HG03175 (cell line): ENCODE data around the gene THADA.

Experiments
- ATAC-seq: cut with Tn5 transposase; IDR thresholded peaks from one replicate; pipeline ENCODE4 v1.9.1; 2021; ENCODE audit warnings: mild to moderate bottlenecking, moderate library complexity; ENCODE audit not compliant: unreplicated experiment

Gene THADA

DNA sequence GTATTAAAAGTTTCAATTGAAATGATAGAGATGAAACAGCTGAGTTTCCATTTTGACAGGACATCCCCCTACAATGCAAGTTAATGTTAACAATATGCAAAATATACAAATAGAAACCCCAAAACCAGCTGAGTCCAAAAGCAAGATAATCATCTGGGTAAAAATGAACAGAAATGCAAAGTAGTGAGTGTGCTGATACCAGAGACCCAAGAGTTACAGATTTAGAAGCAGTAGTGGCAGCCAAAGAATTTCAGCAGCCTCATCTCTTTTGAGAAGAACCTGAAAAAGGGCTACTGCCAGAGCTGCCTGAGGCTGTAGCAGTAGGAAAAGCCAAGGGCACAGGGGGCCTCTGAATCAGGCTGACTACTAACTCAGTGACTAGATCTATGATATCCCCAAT, 82.6 kb downstream of the THADA start:
- peak; percentile 72 for ATAC-seq

DNA sequence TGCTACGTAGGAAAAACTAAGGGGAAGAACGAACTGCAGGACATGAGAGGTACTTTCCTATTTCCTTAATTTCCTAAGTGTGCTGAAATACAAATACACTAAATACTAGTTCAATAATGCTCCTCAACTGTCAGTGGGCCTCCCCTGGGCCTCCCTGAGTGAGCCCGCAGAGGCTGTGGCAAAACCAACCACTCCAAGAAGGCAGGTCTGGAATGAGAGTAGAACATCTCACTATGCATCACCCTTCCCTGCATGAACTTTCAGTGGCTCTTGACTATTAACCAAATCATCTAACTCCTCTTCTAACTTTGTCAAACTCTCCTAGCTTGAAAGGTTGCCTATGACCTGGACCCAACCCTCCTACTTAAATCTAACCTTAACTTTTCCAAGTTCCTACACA, 84.6 kb downstream of the THADA start:
- ATAC-seq, result no peak

DNA sequence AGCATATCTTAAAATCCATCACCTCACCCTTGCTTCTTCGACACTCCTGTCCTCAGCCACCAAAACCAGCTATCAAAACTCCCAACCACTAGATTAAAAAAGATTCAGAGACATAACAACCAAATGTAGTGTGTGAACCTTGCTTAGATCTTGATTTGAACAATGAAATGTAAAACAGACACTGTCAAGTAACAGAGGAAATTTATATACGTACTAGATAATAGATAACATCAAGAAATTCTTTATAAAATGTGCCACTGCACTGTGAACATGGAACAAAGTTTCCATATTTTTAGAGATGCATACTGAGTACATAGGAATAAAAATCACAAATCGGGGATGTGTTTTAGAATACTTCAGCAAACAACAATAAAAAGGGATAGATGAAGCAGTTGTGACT, 86.0 kb downstream of the THADA start:
- no peak for ATAC-seq

DNA sequence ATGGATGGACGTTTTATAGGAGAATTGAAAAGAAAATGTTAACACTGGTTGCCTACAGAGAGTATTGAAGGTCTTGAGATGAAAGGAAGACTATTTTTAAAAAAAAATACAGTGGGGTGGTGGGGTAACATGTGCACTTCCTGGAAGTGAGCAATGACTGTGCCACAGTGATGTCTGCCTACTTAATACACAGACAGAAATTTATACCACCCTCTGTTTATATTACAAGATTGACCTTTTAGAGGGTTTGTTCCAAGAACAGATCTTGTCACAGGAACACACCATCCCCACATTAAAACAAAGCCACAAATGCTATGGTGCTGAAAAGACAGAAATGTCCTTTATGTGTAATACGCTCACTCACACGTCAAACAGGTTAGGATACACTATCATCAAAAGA, 87.6 kb downstream of the THADA start:
- ATAC-seq, result no peak

DNA sequence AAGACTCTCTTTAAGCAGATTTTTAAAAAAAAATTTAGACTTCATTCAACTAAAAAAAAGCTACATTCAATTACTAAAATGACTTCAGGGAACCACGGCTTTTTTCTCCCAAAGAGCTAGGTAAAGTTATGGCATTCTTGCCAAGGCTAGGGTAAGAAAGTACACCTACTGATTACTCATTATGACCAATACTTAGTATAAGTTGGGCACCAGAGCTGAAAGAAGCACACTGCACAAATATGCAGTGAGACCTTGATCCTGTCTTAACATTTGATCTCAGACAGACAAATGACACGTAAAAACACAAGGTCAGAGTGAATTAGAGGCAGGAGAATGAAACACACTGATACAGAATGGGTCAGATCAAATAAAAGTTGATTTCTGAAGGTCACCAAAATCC, 88.7 kb downstream of the THADA start:
- no peak for ATAC-seq

- no peak for ATAC-seq
Observed at GRCh38 chr2:43495727-43496126, 100.1 kb downstream of the THADA start.

DNA sequence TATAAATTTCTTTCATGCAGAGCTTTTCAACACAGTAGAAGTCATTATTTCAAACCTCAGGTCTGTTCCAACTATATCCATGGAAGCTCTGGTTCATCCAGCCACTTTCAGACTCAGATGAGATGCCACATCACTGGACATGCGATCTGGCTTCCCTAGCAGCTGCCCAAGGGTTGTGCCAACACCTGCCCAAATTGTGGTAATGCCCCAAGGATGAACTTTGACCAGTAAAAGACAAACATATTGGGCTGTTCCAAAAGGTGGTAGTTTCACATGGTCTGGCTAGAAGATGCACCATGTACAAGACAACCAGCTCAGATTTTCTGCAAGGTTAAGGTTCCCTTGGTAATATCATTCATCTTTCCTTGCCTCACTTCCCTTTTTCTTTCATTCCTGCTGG, 101.9 kb downstream of the THADA start:
- no peak for ATAC-seq

DNA sequence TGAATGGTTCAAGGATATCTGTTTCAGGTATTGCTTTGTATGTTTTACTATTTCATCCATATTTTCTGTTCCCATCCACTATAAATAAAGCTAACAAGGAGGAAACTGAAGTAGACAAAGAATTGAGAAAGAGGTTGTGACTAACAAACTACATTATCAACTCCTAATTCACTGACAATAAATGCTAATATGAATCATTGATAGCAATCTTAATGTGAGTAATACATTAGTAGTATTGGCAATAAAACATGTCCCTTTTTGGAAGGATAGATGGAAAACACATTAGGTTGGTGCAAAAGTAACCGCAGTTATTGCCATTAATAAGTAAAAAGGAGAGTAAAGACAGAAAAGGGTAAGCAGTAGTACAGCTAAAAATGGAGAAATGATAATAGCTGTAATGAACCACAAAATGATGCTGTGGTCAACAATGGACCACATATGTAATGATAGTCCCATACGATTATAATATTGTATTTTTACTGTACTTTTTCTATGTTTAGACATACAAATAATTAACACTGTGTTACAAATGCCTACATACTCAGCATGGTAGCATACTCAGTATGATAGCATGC, 104.7 kb downstream of the THADA start:
- no peak for ATAC-seq

- ATAC-seq, result no peak
Observed at GRCh38 chr2:43490252-43490786, 105.5 kb downstream of the THADA start.

DNA sequence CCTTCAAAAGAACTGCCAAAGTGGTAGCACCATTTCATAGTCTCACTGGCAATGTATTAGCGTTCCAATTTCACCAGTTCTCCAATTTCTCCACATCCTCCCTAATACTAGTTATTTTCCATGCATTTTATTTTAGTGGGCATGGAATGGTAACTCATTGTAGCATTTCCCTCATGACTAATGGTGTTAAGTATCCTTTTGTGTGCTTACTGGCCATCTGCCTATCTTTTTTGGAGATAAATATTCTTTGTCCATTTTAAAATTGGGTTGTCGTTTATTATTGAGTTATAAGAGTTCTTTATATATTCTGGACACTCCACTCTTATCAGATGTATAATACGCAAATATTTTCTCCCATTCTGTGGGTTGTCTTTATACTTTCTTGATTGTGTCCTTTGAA, 107.1 kb downstream of the THADA start:
- no peak for ATAC-seq

DNA sequence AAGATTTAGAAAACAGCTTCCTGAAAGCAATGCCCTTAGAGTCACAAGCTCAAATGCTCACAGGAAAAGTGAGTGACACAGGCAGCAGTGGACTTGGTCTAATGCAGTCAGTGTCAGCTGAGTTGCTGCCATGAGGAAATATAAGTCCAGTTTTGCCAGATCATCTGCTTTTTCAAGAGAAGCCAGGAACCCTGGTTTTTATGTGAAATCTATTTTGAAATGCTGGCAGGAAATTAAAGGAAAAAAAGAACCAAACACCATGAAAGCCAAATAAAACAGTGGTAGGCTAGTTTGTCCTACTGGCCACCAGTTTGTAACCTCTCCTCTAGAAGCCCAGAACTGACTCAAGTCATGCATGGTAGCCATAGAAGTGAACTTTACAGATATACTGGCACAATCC, 109.2 kb downstream of the THADA start:
- ATAC-seq, result no peak

DNA sequence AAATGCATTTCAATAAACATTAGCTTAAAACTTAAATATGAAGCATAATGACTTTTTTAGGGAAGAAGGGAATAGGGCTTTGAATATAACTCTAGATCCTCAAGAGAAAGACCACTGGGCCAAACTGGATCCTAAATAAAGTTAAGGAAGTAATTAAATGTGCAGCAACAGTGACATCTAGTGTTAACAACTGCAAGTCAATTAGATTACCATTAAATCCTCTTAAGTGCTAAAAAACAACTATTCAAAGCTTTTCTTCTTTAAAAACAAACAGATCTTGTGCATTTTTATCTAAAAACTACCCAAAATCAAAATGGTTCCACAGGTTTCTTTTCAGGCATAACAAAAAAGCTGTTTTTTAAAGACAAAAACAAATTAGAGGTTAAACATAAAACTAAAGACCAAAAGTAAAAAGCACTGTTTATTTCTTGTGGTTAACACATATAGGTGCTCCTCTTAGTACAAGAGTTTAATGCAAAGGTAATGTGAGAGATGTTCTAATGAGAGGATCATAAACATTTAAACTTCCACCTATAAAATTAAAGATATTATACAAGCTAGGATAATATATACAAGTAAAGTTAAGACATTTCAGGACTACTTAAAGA, 111.4 kb downstream of the THADA start:
- ATAC-seq, result no peak

DNA sequence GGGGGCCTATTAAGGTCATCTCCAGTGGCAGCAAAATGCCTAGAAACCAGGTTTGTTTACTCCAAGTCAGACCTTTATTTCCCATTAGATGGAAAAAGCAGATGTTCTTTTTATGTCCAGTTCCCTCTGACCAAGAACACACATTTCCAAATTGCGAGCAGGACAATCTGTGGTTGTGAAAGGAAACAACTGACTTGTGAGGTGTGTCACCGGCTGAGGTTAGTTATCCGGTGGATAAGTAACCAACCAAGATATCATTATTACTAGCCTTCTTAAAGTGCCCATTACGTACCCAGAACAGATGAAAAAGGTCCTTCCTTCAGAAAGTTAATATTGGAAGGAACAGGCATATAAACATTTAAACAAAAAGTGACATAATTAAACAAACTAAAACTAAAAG, 112.9 kb downstream of the THADA start:
- peak; percentile 81 for ATAC-seq

GRCh38 chr2:43481927-43482542, 113.8 kb downstream of the THADA start:
- no peak for ATAC-seq

DNA sequence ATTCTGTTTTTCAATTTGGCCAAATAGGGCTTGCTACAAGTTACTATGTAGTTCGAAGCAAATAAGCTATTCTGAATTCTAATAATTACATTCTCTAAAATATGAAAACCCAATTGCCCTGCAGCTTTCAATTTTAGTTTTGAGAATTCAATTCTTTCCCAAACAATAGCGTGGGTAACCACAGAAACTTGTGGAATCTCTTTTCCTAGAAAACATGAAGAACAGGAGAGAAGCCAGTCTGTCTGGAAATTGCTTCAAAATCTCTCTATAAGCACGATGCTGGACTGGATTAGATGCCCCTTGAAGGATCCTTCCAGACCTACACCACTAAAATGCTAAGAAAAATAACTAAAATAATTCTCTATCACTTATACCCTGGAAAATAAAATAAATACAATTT, 115.0 kb downstream of the THADA start:
- no peak for ATAC-seq

DNA sequence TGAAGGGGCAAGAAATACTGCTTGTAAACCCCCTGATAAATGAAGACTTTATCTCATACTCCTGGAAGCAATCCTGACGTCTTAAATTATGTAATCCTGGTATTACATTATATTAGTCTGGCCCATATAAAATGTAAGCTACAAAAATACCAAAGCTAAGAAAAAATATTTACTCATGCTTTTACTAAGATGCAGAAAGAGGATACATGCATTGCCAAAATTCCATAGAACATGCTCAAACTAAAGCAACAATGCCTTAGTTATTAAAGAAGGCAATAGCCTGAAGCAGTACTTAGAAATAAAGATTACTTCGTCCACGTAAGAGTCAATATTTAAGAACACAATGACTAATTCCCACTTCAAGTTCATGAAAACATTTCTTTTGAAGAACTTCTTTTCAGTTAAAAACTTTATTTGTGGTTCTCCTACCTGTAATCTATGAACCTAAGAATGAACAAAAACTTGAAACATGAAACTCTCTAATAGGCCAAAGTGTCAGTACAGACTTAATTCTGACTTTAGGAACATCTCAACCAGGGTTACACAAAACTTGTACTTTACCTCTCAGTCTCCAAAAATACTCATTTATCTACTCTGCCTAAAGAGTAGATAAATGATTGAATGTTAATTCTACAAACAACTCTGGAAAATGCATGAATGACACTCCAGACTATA, 117.3 kb downstream of the THADA start:
- no peak for ATAC-seq

GRCh38 chr2:43475922-43476321, 119.9 kb downstream of the THADA start:
- ATAC-seq, result no peak

DNA sequence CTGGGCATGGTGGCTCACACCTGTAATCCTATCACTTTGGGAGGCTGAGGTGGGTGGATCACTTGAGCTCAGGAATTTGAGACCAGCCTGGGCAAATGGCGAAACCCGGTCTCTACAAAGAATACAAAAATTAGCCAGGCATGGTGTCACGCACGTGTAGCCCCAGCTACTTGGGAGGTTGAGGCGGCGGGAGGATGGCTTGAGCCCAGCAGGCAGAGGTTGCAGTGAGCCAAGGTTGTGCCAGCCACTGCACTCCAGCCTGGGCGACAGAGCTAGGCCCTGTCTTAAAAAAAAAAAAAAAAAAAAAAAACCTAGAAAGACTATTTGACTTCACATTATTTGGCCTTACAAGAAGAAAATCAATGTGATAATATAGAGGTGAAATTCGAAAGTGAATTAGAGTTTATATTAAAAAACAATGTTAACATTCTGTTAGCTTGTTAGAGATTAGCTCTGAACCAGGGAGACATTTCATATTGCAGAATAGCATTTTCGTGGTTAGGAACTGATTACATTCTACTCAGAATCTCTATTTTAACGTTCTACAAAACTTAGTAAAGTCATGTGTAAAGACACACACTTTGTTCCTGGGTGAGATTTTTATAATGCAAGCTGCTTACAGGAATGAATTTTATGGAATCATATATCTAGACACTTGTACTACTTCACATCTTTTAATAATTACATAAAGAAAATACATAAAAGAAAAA, 120.5 kb downstream of the THADA start:
- no peak for ATAC-seq

DNA sequence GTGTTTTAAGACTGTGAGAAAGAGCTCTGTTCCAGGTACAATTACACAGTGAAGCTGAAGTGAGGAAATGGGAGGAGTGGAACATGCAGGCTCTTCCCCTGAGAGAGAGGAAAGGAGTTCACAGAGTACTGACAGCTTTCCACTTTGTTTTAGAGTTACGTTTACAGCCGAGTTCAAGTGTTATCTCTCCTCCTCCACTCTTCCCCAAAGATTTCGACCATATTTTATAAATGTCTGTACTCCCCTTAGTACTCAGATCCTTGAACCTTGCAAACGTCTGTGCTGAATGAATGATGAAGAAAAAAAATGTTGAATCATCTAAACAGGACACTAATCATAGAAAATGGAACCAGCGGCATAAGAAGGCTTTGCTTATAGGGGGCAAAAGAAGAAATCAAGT, 121.6 kb downstream of the THADA start:
- ATAC-seq, result no peak

DNA sequence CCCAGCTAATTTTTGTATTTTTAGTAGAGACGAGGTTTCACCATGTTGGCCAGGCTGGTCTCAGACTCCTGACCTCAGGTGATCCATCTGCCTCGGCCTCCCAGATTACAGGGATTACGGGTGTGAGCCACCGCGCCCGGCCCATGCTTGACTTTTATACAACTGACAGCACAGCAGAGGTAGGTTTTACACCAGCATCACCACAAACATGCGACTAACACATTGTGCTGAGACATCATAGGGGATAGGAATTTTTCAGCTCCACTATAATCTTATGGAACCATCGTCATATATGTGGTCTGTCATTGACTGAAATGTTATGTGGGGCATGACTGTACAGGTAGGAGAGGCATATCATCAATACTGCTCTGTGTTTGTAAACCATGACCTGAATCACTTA, 122.1 kb downstream of the THADA start:
- ATAC-seq, result no peak

GRCh38 chr2:43472527-43473194, 123.2 kb downstream of the THADA start:
- no peak for ATAC-seq
